ENCODE data around the gene SAPCD1.

SAPCD1 gene

GRCh38 chr6:31758281-31758680 lies 4.2 kb upstream of the SAPCD1 start:
- DNase-seq: no peak

DNA sequence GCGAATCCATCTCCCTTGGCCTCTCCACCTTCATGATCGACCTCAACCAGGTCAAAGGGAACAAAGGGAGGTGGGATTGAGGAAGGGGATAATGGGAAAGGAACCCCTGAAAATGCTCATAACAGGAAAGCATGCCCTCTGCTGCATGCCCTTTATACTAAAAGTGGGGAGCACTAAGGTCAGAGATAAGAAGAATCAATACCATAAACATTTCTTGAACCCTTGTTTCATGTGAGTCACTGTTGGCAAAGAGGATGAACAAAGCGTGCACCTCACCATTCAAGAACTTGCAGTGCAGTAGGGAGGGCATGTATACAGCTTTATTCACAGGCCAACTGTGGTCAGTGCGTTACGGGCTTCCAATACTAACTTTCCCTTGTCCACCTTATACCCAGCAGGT lies 1.7 kb upstream of the SAPCD1 start:
- no peak for DNase-seq

DNA sequence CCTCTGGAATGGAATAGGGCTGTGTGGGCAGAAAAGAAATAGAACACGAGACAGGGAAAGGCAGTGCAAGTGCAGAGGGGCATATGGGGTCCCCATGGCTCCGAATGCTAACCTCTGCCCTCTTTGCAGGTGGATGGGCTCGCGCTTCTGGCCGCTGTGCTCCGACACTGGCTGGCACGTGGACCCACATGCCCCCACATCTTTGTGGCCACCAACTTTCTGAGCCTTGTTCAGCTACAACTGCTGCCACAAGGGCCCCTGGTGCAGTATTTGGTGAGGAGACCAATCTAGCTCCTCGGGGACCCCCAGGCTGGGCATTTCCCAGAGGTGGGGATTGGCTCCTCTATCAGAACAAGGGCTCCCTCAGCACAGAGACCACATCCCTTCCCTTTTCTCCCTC lies 1.1 kb upstream of the SAPCD1 start:
- DNase-seq: no peak

DNA sequence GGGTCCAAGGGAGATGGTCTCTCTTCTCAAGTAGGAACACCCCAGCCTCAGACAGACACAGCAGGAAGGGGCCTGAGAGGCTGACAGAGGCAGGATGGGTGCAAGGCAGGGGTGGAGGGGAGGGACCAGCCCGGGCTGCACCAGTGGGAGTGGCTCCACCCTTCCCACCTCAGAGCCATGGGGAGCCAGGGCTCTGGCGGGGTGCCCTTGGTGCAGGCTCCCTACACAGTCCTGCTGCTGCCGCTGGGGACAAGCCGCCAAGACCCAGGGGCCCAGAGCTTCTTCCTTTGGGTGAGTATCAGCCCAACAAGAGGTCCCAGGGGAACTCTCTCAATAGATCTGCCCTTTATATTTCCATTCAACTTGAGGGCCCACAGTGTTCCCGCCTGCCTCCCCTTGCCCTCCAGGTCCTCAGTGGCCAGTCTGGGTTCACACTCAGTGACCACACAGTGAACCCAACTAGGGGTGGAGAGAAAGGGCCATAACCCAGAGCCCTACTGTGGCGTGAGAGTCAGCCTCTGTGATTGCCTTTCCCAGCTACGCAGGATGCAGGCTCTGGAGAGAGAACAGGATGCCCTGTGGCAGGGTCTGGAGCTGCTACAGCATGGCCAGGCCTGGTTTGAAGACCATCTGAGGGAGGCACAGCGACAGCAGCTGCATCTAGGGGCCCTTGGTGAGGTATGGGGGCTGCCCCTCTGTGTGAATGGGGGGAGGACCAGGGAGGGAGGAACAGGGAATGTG lies 592 bp downstream of the SAPCD1 start:
- no peak for DNase-seq

DNA sequence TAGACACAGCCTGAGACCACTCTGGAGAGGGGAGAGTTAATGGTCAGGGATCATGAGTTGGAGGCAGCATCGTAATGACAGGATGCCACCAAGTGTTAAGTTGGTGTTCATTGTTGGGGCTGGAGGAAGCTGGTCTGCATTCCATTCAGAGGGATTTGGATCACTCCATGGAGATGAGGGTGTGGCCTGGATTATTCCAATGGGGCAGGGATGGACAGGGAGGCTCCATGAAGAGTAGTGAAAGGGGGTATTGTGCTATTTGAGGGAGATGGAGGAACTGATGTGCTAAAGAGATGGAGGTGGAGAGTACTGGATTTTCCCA lies 1.1 kb downstream of the SAPCD1 start:
- no peak for DNase-seq

GRCh38 chr6:31764198-31764597 lies 1.7 kb downstream of the SAPCD1 start:
- DNase-seq: no peak

- DNase-seq: no peak
Measured at GRCh38 chr6:31765559-31765909, 3.1 kb downstream of the SAPCD1 start.

- no peak for DNase-seq
Measured at GRCh38 chr6:31765910-31766794, 3.7 kb downstream of the SAPCD1 start.

GRCh38 chr6:31767096-31767645 lies 4.7 kb downstream of the SAPCD1 start:
- DNase-seq: no peak

- no peak for DNase-seq
Measured at GRCh38 chr6:31768363-31769257, 6.2 kb downstream of the SAPCD1 start.

DNA sequence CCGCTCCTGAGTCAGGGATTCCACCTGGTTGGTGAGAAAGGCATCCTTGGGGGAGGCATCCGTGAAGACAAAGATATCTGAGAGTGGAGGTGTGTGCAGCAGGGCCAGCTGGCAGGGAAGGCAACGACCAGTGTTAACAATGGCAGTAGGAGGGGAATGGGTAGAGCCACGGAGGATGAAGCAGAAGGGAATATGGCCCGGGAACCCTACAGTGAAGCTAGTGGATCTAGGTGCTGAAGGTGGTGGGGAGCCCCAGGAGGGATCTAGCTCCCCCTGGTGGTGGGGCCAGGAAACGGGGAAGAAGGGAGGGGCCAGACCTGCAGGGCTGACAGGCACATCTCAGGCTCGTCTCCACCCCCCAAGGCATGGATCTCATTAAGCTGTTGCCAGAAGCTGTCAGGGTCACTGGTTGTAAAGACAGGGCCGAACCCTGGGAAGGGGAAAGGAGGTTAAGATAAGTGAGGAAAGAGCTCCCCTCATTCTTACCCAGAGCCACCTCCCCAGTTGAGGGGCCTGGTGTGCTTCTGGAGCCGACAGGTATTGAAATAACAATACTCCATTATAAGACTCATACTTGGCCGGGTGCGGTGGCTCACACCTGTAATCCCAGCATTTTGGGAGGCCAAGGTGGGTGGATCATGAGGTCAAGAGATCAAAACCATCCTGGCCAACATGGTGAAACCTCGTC lies 7.4 kb downstream of the SAPCD1 start:
- peak; percentile 29 for DNase-seq

DNA sequence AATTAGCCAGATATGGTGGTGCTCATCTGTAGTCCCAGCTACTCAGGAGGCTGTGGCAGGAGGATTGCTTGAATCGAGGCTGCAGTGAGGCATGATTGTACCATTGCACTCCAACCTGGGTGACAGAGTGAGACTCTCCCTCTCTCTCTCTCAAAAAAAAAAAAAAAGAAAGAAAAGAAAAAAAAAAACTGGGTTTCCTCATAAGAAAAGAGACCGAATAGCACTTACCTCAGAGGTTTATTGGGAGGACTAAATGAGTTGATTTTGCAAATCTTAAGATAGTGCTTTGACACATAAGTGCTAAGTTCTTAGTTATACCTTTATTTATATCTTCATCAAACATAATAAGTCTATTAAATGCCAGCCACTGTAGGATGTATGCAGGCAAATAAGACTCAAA lies 8.4 kb downstream of the SAPCD1 start:
- no peak for DNase-seq

DNA sequence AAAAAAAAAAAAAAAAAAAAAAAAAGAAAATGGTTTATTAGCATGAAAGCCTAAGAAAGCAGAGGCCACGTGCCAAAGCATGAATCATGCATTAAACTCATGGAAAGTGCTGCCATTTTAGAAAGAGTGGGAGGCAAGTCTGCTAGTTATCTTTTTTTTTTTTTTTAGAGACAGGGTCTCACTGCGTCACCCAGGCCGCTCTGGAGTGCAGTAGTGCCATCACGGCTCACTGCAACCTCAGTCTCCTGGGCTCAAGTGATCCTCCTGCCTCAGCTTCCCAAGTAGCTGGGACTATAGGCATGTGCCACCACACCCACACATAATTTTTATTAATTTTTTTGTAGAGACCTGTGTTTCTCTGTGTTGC lies 9.5 kb downstream of the SAPCD1 start:
- no peak for DNase-seq

DNA sequence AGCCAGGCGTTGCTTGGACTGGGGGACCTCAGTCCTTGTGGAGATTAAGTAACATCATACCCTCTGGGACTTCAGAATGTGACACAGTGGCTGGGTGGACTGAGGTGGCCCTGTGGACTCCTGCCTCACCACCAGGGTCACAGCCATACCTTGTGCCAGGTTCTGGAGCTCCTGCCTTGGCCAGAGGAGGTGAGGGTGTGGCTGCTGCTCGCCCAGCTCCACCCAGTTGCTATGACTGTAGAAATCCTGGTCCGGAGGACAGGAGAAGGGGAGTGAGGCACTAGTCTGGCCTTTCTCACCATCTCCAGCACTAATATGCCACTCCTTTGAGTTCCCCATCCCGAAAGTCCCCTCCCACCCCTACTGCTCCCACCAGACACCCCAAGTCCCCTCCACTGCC lies 12.7 kb downstream of the SAPCD1 start:
- DNase-seq: no peak

GRCh38 chr6:31775633-31776484 lies 13.4 kb downstream of the SAPCD1 start:
- DNase-seq: no peak

DNA sequence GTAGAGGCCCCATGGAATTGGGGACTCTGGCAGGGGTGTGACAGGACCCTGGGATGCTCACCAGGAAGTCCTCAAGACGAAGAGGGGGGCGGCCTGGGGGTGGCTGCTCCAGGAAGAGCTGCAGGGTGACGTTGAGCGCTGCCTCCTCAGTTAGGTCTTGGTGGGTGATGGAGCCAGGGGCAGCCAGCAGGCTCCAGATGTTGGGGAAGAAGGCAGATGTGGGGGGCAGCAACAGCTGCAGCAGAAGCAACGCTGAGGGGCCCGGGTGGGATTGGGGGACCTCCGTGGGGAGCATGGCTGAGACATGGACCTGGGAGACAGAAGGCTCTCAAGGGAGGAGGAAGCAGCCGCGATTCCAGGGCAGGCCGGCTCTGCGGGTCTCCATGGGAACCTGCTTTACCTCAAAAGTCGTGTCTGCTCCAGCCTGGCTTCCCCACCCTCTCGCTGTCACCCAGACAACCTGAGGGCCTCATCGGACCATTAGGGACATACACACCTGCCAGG lies 14.1 kb downstream of the SAPCD1 start:
- DNase-seq: peak; percentile 11

DNA sequence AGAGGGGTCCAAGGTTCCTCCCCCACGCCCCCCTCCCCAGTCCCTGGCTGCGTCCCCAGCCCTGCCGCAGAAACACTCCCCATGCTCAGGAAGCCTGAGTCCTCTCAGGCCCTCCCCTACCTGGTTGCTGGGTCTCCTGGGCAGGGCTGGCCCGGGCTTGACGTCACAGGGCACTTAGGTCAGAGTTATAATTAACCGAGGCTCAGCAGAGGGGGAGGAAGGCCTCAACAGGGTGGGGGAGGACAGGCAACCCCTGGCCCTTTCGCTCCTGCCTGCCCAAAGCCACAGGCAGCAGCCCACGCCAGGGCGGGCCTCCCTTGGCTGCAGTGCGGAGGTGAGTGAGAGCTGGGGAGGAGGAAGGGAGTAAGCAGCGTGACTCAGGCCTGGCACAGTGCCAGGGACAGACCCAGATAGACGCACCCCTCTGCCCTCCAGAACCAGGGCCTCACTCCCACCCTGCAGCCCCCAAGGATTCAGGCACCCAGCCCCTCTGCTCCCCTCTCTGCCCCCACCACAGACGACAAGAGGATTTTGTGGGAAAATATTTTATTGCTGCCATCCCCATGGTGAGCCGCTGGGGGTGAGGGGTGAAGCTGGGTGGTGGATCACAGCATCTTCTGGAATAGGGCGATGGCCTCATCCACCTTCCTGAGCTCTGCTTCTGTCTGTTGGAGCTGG lies 14.7 kb downstream of the SAPCD1 start, which contains the start of gene VWA7:
VWA7 (minus strand) TSS at position 340 of the 678 bp plus-strand sequence. CDS start 549 bp downstream, outside the sequence.
- DNase-seq: peak; percentile 27

- no peak for DNase-seq
Measured at GRCh38 chr6:31777667-31778050, 15.2 kb downstream of the SAPCD1 start.

- no peak for DNase-seq
Measured at GRCh38 chr6:31778193-31778592, 15.7 kb downstream of the SAPCD1 start.

- DNase-seq: no peak
Measured at GRCh38 chr6:31778999-31779885, 16.8 kb downstream of the SAPCD1 start.

All from DMS 273 treated with DMSO at 0.1 percent for 48 hours (cell line).